Bronchial epithelial cell (primary cell): ENCODE measurements around the gene PCGF5. TPM values are rescaled to one million over a fixed set of nuclear protein-coding genes. Genes with fewer than 3 reads are reported as not detected.

Experiments
- DNase-seq: peaks from one replicate; pipeline ENCODE4 v3.0.0-alpha.2; 2010; ENCODE audit warnings: low read depth
- FAIRE-seq: peaks from 2 replicates; lab custom pipeline; 2011; peaks lifted over from hg19 to GRCh38; lab: Jason Lieb, UNC
- H3K27me3 ChIP-seq: 2 replicates; pipeline ENCODE4 v1.5.1; 2011; ENCODE audit warnings: low read length; ENCODE audit not compliant: control insufficient read depth, insufficient read depth
- H3K36me3 ChIP-seq: 2 replicates; pipeline ENCODE4 v1.5.1; 2011; ENCODE audit warnings: low read length; ENCODE audit not compliant: control insufficient read depth, insufficient read depth
- H3K4me3 ChIP-seq: 2 replicates; pipeline ENCODE4 v1.5.1; 2011; ENCODE audit warnings: mild to moderate bottlenecking, low read depth, low read length, control low read depth
- CTCF ChIP-seq: IDR thresholded peaks from 2 replicates; pipeline ENCODE4 v1.5.1; 2011; ENCODE audit warnings: mild to moderate bottlenecking, moderate library complexity, low read length, control low read depth, inconsistent platforms; ENCODE audit not compliant: insufficient read depth, severe bottlenecking
- total RNA-seq: library from RNA; depleted of rRNA; stranded (reverse); fragments of >200 nt; gene quantifications from 2 replicates; pipeline ENCODE4 v1.2.1, GENCODE V29; 2014

The PCGF5 gene
- total RNA-seq, 1 donor from 2014 or later = 29.7 TPM

- Histone ChIP-seq H3K36me3 (no peaks in the 10 kb centered on the region), H3K27me3 (no peaks in the 10 kb centered on the region), H3K4me3 (no peak overlapping the region)
- DNase-seq = no peak
- TF ChIP-seq CTCF = no peak
- no peak for FAIRE-seq
Measured at GRCh38 chr10:91226093-91226492, 5.6 kb downstream of the PCGF5 start.

GRCh38 chr10:91227576-91227975, 7.1 kb downstream of the PCGF5 start:
- no peak for TF ChIP-seq CTCF
- FAIRE-seq (no peak), DNase-seq (no peak)
- no peaks in the 10 kb centered on the region for H3K36me3 ChIP-seq
- H3K27me3 ChIP-seq = no peaks in the 10 kb centered on the region
- no peak overlapping the region for H3K4me3 ChIP-seq

GRCh38 chr10:91229683-91230082, 9.2 kb downstream of the PCGF5 start:
- no peak for FAIRE-seq
- TF ChIP-seq CTCF = no peak
- Histone ChIP-seq H3K27me3 (no peaks in the 10 kb centered on the region), H3K4me3 (no peak overlapping the region), H3K36me3 (no peaks in the 10 kb centered on the region)
- no peak for DNase-seq

- Histone ChIP-seq H3K4me3 (no peak overlapping the region), H3K36me3 (no peaks in the 10 kb centered on the region), H3K27me3 (no peaks in the 10 kb centered on the region)
- no peak for TF ChIP-seq CTCF
- peak; percentile 41 for DNase-seq
- FAIRE-seq = no peak
Measured at GRCh38 chr10:91238191-91238590, 17.7 kb downstream of the PCGF5 start.

- no peak overlapping the region for H3K4me3 ChIP-seq
- H3K36me3 ChIP-seq = no peaks in the 10 kb centered on the region
- no peaks in the 10 kb centered on the region for H3K27me3 ChIP-seq
- FAIRE-seq = no peak
- TF ChIP-seq CTCF = no peak
- no peak for DNase-seq
Measured at GRCh38 chr10:91239789-91240188, 19.3 kb downstream of the PCGF5 start.

GRCh38 chr10:91242940-91243339, 22.5 kb downstream of the PCGF5 start:
- Histone ChIP-seq H3K4me3 (no peak overlapping the region), H3K36me3 (no peaks in the 10 kb centered on the region), H3K27me3 (no peaks in the 10 kb centered on the region)
- DNase-seq (no peak), FAIRE-seq (no peak)
- TF ChIP-seq CTCF = no peak
